Cardiac fibroblast (primary cell): ENCODE results near the gene MEGF11.

Experiments used
- DNase-seq, 2 donors: peaks; one replicate each; pipeline versions ENCODE4 v3.0.0 to v3.0.0-alpha.2; 2010; ENCODE audit warnings: low read depth in 2 of 2
- H3K4me3 ChIP-seq, 2 donors: replicated peaks in 1 of 2; 1 replicate in 1 of 2; 2 replicates in 1 of 2; pipeline ENCODE4 v1.5.1; 2011; ENCODE audit warnings: low read depth in 2 of 2, low read length in 2 of 2, mild to moderate bottlenecking in 2 of 2, moderate library complexity in 1 of 2
- CTCF ChIP-seq: IDR thresholded peaks from one replicate; pipeline ENCODE4 v1.5.1; 2011; ENCODE audit warnings: low read depth, mild to moderate bottlenecking, low read length, inconsistent platforms

The MEGF11 gene

GRCh38 chr15:66016199-66016598, 237.4 kb downstream of the MEGF11 start:
- no peak overlapping the region for H3K4me3 ChIP-seq
- no peak for TF ChIP-seq CTCF
- no peak for DNase-seq

GRCh38 chr15:66014635-66015182, 238.8 kb downstream of the MEGF11 start:
- TF ChIP-seq CTCF = no peak
- no peak overlapping the region for H3K4me3 ChIP-seq
- no peak for DNase-seq

GRCh38 chr15:66014022-66014421, 239.5 kb downstream of the MEGF11 start:
- DNase-seq = no peak
- no peak overlapping the region for H3K4me3 ChIP-seq
- no peak for TF ChIP-seq CTCF

- no peak overlapping the region for H3K4me3 ChIP-seq
- peak in 1 of 2 donors; percentile 15 for DNase-seq
- TF ChIP-seq CTCF = no peak
Observed at GRCh38 chr15:66008940-66009562, 244.5 kb downstream of the MEGF11 start.

- no peak overlapping the region for H3K4me3 ChIP-seq
- DNase-seq = no peak
- no peak for TF ChIP-seq CTCF
Observed at GRCh38 chr15:66007663-66008262, 245.8 kb downstream of the MEGF11 start.

- no peak for TF ChIP-seq CTCF
- DNase-seq = peak; percentile 24 to 50
- H3K4me3 ChIP-seq = no peak overlapping the region
Observed at GRCh38 chr15:66006986-66007385, 246.6 kb downstream of the MEGF11 start.
